Ovary (tissue), 9 donors: ENCODE results near the gene ICAM3. TPM values are rescaled to one million over a fixed set of nuclear protein-coding genes. Genes with fewer than 3 reads are reported as not detected.

Experiments used
- DNase-seq, 5 donors: peaks; one replicate each; pipeline ENCODE4 v3.0.0-alpha.2; 2019 to 2020
- H3K27ac ChIP-seq, 2 donors: fragments of 200-600 bp; one replicate each; pipeline versions ENCODE4 v1.5.1 to v1.8.0; 2019 to 2022
- H3K27me3 ChIP-seq: fragments of 200-600 bp; one replicate; pipeline ENCODE4 v1.8.0; 2022
- H3K36me3 ChIP-seq: fragments of 200-600 bp; sonication (generic); one replicate; pipeline ENCODE4 v1.5.1; 2019
- H3K4me1 ChIP-seq: one replicate; pipeline ENCODE4 v1.8.1; 2013; ENCODE audit warnings: mild to moderate bottlenecking, moderate library complexity; ENCODE audit not compliant: insufficient read depth
- H3K4me3 ChIP-seq: fragments of 200-600 bp; sonication (generic); one replicate; pipeline ENCODE4 v1.5.1; 2017
- H3K9me3 ChIP-seq, 2 donors: fragments of 200-600 bp in 1 of 2; sonication (generic) in 1 of 2; one replicate each; pipeline versions ENCODE4 v1.5.1 to v1.8.1; 2013 to 2019; ENCODE audit warnings: mild to moderate bottlenecking in 1 of 2, moderate library complexity in 1 of 2
- EP300 ChIP-seq: sonication (generic); formaldehyde crosslinking; IDR thresholded peaks from one replicate; pipeline ENCODE4 v1.6.1; 2017; ENCODE audit warnings: antibody characterized with exemption
- POLR2A ChIP-seq: fragments of 450-650 bp; IDR thresholded peaks from one replicate; pipeline ENCODE4 v1.6.1; 2017; ENCODE audit warnings: antibody characterized with exemption, mild to moderate bottlenecking, moderate library complexity
- WGBS, 3 donors: extraction: QIAGEN DNeasy Blood & Tissue Kit in 1 of 3; methylation state at CpG; one replicate each; pipeline versions ENCODE4 v1.1.5 to v1.1.7; 2013 to 2017; 5-methylcytosine and 5-hydroxymethylcytosine counted together
- intact Hi-C, 4 donors: fragments of 100-400 bp; cut with DNase I; formaldehyde crosslinking; loops; one replicate each; pipeline versions ENCODE4 v1.11.0 to v1.15.1; 2022 to 2023
- polyA plus RNA-seq, 2 donors: library from polyadenylated mRNA; stranded (reverse); fragments of 200-250 nt in 1 of 2; fragments of 350-450 nt in 1 of 2; fragmentation: Illumina TruSeq in 1 of 2; extraction: RNeasy Lipid Tissue Mini Kit (QIAGEN cat#74804) in 1 of 2; gene quantifications; one replicate each; pipeline ENCODE4 v1.2.3, GENCODE V29; 2013 to 2014
- total RNA-seq, 7 donors: library from RNA; depleted of rRNA in 2 of 7; stranded (reverse); fragments of >200 nt in 2 of 7; fragmentation: NEBNext Ultra II Directional in 3 of 7; extraction: Animal tissue kit (Norgen Biotek cat#: 25700) in 3 of 7; gene quantifications; one replicate each; pipeline versions ENCODE4 v1.1.0 to v1.2.4, GENCODE V29; 2016 to 2023
- TF ChIP-seq, protein P1 (sequence below), 3 donors: fragments of 450-650 bp in 2 of 3; fragments of 200-600 bp in 1 of 3; IDR thresholded peaks; one replicate each; pipeline versions ENCODE4 v1.5.1 to v1.8.0; 2016 to 2022; ENCODE audit warnings: antibody characterized with exemption in 3 of 3, mild to moderate bottlenecking in 1 of 3
- donor health status: DM: no; HTN: no; CAD: no; lungs with moderate emphysema.
- donor health status: DM: no; HTN: no; CAD: no.
- donor health status: Bipolar disorder and iron deficiency.
- donor health status: DM: yes; HTN: yes; CAD: no.
- donor health status: DM: no; HTN: no; CAD: no.
- donor health status: DM: yes; HTN: yes; CAD: no.

Gene ICAM3
- total and polyA plus RNA-seq, 9 donors, result 2.2 to 10.9 (median 3.9) TPM

DNA sequence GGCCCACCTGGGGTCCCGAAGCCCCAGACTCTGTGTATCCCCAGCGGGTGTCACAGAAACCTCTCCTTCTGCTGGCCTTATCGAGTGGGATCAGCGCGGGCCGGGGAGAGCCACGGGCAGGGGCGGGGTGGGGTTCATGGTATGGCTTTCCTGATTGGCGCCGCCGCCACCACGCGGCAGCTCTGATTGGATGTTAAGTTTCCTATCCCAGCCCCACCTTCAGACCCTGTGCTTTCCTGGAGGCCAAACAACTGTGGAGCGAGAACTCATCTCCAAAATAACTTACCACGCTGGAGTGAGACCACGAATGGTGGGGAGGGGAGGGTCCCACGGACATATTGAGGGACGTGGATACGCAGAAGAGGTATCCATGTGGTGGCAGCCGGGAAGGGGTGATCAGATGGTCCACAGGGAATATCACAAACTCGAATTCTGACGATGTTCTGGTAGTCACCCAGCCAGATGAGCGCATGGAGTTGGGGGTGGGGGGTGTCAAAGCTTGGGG lies 50.7 kb downstream of the ICAM3 start:
- Histone ChIP-seq H3K36me3 (no peaks in the 10 kb centered on the region), H3K4me1 (peaks cover 16% of the 10 kb centered on the region), H3K27me3 (peaks cover 6% of the 10 kb centered on the region), H3K9me3 (no peaks in the 10 kb centered on the region), H3K4me3 (no peak overlapping the region), H3K27ac (no peak overlapping the region)
- no peak for DNase-seq
- intact Hi-C loops, result no loop called here
- 4 to 11% (median 6%) methylated on average over 23 of the region's 23 CpGs for WGBS, 3 donors
- no peak for TF ChIP-seq POLR2A
- TF ChIP-seq, protein P1, sequence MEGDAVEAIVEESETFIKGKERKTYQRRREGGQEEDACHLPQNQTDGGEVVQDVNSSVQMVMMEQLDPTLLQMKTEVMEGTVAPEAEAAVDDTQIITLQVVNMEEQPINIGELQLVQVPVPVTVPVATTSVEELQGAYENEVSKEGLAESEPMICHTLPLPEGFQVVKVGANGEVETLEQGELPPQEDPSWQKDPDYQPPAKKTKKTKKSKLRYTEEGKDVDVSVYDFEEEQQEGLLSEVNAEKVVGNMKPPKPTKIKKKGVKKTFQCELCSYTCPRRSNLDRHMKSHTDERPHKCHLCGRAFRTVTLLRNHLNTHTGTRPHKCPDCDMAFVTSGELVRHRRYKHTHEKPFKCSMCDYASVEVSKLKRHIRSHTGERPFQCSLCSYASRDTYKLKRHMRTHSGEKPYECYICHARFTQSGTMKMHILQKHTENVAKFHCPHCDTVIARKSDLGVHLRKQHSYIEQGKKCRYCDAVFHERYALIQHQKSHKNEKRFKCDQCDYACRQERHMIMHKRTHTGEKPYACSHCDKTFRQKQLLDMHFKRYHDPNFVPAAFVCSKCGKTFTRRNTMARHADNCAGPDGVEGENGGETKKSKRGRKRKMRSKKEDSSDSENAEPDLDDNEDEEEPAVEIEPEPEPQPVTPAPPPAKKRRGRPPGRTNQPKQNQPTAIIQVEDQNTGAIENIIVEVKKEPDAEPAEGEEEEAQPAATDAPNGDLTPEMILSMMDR (IDR thresholded peaks at IDR 0.05), result no peak
- TF ChIP-seq EP300, result no peak

DNA sequence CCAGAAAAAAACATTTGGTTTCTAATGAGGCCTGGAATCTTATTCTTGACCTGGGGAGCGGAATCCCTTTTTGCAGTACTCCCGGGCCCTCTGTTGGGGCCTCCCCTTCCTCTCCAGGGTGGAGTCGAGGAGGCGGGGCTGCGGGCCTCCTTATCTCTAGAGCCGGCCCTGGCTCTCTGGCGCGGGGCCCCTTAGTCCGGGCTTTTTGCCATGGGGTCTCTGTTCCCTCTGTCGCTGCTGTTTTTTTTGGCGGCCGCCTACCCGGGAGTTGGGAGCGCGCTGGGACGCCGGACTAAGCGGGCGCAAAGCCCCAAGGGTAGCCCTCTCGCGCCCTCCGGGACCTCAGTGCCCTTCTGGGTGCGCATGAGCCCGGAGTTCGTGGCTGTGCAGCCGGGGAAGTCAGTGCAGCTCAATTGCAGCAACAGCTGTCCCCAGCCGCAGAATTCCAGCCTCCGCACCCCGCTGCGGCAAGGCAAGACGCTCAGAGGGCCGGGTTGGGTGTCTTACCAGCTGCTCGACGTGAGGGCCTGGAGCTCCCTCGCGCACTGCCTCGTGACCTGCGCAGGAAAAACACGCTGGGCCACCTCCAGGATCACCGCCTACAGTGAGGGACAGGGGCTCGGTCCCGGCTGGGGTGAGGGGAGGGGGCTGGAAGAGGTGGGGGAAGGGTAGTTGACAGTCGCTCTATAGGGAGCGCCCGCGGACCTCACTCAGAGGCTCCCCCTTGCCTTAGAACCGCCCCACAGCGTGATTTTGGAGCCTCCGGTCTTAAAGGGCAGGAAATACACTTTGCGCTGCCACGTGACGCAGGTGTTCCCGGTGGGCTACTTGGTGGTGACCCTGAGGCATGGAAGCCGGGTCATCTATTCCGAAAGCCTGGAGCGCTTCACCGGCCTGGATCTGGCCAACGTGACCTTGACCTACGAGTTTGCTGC lies 52.4 kb downstream of the ICAM3 start, which contains the start of gene ICAM4:
TSS of gene ICAM4 (plus strand) at position 153 of the 935 bp plus-strand sequence. CDS start at position 211, 58 bp downstream.
- 3 to 7% (median 4%) methylated on average over 42 to 59 of the region's 59 CpGs for WGBS, 3 donors
- no peak within 1 kb of the TSS for H3K27ac ChIP-seq
- peak; percentile 58 to 83 (median 62) for DNase-seq
- H3K4me3 ChIP-seq, result no peak within 1 kb of the TSS
- intact Hi-C loops, result no loop called here
- H3K4me1 ChIP-seq, result peaks cover 13% of the 10 kb centered on the region
- TF ChIP-seq EP300, result no peak
- TF ChIP-seq, protein P1 (IDR thresholded peaks at IDR 0.05), result no peak
- no peak for TF ChIP-seq POLR2A
- H3K27me3 ChIP-seq, result no peaks in the 10 kb centered on the region
- no peaks in the 10 kb centered on the region for H3K9me3 ChIP-seq
- H3K36me3 ChIP-seq, result no peaks in the 10 kb centered on the region

DNA sequence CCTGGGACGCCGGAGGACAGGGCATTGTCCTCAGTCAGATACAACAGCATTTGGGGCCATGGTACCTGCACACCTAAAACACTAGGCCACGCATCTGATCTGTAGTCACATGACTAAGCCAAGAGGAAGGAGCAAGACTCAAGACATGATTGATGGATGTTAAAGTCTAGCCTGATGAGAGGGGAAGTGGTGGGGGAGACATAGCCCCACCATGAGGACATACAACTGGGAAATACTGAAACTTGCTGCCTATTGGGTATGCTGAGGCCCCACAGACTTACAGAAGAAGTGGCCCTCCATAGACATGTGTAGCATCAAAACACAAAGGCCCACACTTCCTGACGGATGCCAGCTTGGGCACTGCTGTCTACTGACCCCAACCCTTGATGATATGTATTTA lies 54.0 kb downstream of the ICAM3 start:
- Histone ChIP-seq H3K4me1 (peaks cover 8% of the 10 kb centered on the region), H3K9me3 (no peaks in the 10 kb centered on the region), H3K27me3 (no peaks in the 10 kb centered on the region), H3K4me3 (no peak overlapping the region), H3K36me3 (no peaks in the 10 kb centered on the region), H3K27ac (no peak overlapping the region)
- WGBS, 3 donors, result 91 to 93% (median 93%) methylated on average over 4 of the region's 4 CpGs
- DNase-seq, result no peak
- intact Hi-C loops, result no loop called here
- TF ChIP-seq, protein P1 (IDR thresholded peaks at IDR 0.05), result no peak

DNA sequence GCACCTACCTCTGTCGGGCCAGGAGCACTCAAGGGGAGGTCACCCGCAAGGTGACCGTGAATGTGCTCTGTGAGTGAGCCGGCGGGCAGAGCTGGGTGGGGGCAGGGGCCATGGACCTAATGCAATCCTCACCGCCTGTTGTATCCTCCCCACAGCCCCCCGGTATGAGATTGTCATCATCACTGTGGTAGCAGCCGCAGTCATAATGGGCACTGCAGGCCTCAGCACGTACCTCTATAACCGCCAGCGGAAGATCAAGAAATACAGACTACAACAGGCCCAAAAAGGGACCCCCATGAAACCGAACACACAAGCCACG lies 54.5 kb downstream of the ICAM3 start:
- Histone ChIP-seq H3K36me3 (no peaks in the 10 kb centered on the region), H3K4me1 (peaks cover 6% of the 10 kb centered on the region), H3K4me3 (no peak overlapping the region), H3K27ac (no peak overlapping the region), H3K27me3 (no peaks in the 10 kb centered on the region), H3K9me3 (no peaks in the 10 kb centered on the region)
- DNase-seq, result no peak
- 92 to 97% (median 94%) methylated on average over 13 of the region's 13 CpGs for WGBS, 3 donors
- intact Hi-C loops, result no loop called here
- TF ChIP-seq, protein P1 (IDR thresholded peaks at IDR 0.05), result no peak
- TF ChIP-seq POLR2A, result no peak
- TF ChIP-seq EP300, result no peak
